Suprapubic skin (tissue), 4 donors: Measurements from ENCODE around the gene OR11A1. TPM values are rescaled to one million over a fixed set of nuclear protein-coding genes. Genes with fewer than 3 reads are reported as not detected.

Source experiments
- DNase-seq, 2 donors: peaks; one replicate each; pipeline ENCODE4 v3.0.0-alpha.2; 2019; ENCODE audit warnings: low spot score in 2 of 2
- H3K27ac ChIP-seq: fragments of 200-600 bp; sonication (generic); one replicate; pipeline ENCODE4 v1.5.1; 2019
- H3K27me3 ChIP-seq: fragments of 200-600 bp; sonication (generic); one replicate; pipeline ENCODE4 v1.5.1; 2019
- H3K36me3 ChIP-seq: fragments of 200-600 bp; sonication (generic); one replicate; pipeline ENCODE4 v1.5.1; 2019
- H3K4me1 ChIP-seq: fragments of 200-600 bp; sonication (generic); one replicate; pipeline ENCODE4 v1.5.1; 2019
- H3K4me3 ChIP-seq: fragments of 200-600 bp; sonication (generic); one replicate; pipeline ENCODE4 v1.5.1; 2019; ENCODE audit warnings: mild to moderate bottlenecking
- H3K9me3 ChIP-seq: fragments of 200-600 bp; sonication (generic); one replicate; pipeline ENCODE4 v1.5.1; 2019
- EP300 ChIP-seq: sonication (generic); formaldehyde crosslinking; IDR thresholded peaks from one replicate; pipeline ENCODE4 v1.6.1; 2017; ENCODE audit warnings: antibody characterized with exemption
- POLR2A ChIP-seq, 2 donors: fragments of 450-650 bp; IDR thresholded peaks; one replicate each; pipeline ENCODE4 v1.6.1; 2017; ENCODE audit warnings: antibody characterized with exemption in 2 of 2, mild to moderate bottlenecking in 2 of 2, moderate library complexity in 2 of 2
- POLR2AphosphoS5 ChIP-seq, 3 donors: sonication (generic); formaldehyde crosslinking; IDR thresholded peaks; one replicate each; pipeline ENCODE4 v1.6.1; 2017; ENCODE audit warnings: antibody characterized with exemption in 3 of 3
- WGBS: methylation state at CpG from one replicate; pipeline ENCODE4 v1.1.5; 2018; 5-methylcytosine and 5-hydroxymethylcytosine counted together
- total RNA-seq, 4 donors: library from RNA; depleted of rRNA; stranded (reverse); fragments of >200 nt; gene quantifications; one replicate each; pipeline ENCODE4 v1.1.0, GENCODE V29; 2016
- TF ChIP-seq, protein P1 (sequence below), 2 donors: fragments of 200-600 bp in 1 of 2; fragments of 450-650 bp in 1 of 2; sonication (generic) in 1 of 2; IDR thresholded peaks; one replicate each; pipeline ENCODE4 v1.5.1; 2016 to 2019; ENCODE audit warnings: antibody characterized with exemption in 2 of 2, mild to moderate bottlenecking in 1 of 2, moderate library complexity in 1 of 2

The OR11A1 gene
- total RNA-seq, 4 donors from 2014 or later = not detected

- Histone ChIP-seq H3K4me3 (no peak overlapping the region), H3K36me3 (no peaks in the 10 kb centered on the region), H3K27me3 (peaks cover 6% of the 10 kb centered on the region), H3K27ac (no peak overlapping the region), H3K9me3 (no peaks in the 10 kb centered on the region), H3K4me1 (no peaks in the 10 kb centered on the region)
- 72% methylated on average over 4 of the region's 4 CpGs for WGBS
- DNase-seq = no peak
- TF ChIP-seq POLR2A (IDR thresholded peaks at IDR 0.05) (no peak), EP300 (no peak)
These were observed 38.7 kb upstream of the OR11A1 start for GRCh38 chr6:29495571-29495970.

DNA sequence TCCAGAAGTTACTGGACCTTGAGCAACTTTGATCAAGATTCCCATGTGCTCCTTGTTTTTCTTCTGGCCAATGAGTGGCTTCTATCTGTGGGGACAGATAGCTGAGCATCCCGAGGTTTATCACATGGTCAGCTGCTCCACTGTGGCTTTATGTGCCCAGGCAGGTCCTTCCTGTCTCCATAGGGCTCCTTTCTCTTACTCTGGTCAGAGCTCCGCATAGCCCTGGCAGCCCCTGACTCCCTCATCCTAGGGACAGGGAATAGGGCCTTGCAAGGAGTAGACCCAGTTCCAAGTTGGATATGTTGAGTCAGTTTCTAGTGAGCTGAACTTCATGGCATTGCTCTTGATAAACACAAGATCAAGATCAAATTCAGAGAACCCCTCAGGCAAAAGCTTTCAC is 37.3 kb upstream of the OR11A1 start:
- Histone ChIP-seq H3K27ac (no peak overlapping the region), H3K4me3 (no peak overlapping the region), H3K27me3 (no peaks in the 10 kb centered on the region), H3K36me3 (no peaks in the 10 kb centered on the region), H3K4me1 (no peaks in the 10 kb centered on the region), H3K9me3 (no peaks in the 10 kb centered on the region)
- no peak for TF ChIP-seq POLR2A (IDR thresholded peaks at IDR 0.05)
- TF ChIP-seq POLR2AphosphoS5 (IDR thresholded peaks at IDR 0.05) = no peak
- TF ChIP-seq EP300 = no peak
- TF ChIP-seq, protein P1, sequence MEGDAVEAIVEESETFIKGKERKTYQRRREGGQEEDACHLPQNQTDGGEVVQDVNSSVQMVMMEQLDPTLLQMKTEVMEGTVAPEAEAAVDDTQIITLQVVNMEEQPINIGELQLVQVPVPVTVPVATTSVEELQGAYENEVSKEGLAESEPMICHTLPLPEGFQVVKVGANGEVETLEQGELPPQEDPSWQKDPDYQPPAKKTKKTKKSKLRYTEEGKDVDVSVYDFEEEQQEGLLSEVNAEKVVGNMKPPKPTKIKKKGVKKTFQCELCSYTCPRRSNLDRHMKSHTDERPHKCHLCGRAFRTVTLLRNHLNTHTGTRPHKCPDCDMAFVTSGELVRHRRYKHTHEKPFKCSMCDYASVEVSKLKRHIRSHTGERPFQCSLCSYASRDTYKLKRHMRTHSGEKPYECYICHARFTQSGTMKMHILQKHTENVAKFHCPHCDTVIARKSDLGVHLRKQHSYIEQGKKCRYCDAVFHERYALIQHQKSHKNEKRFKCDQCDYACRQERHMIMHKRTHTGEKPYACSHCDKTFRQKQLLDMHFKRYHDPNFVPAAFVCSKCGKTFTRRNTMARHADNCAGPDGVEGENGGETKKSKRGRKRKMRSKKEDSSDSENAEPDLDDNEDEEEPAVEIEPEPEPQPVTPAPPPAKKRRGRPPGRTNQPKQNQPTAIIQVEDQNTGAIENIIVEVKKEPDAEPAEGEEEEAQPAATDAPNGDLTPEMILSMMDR (IDR thresholded peaks at IDR 0.05) = no peak
- WGBS = 88% methylated on average over 1 of the region's 2 CpGs
- no peak for DNase-seq

- Histone ChIP-seq H3K27ac (no peak overlapping the region), H3K9me3 (no peaks in the 10 kb centered on the region), H3K27me3 (no peaks in the 10 kb centered on the region), H3K4me1 (no peaks in the 10 kb centered on the region), H3K4me3 (no peak overlapping the region), H3K36me3 (no peaks in the 10 kb centered on the region)
- DNase-seq = no peak
- 66% methylated on average over 2 of the region's 2 CpGs for WGBS
- TF ChIP-seq POLR2A (IDR thresholded peaks at IDR 0.05) (no peak), EP300 (no peak), POLR2AphosphoS5 (IDR thresholded peaks at IDR 0.05) (no peak)
- TF ChIP-seq, protein P1 (IDR thresholded peaks at IDR 0.05) = no peak
These were observed 36.4 kb upstream of the OR11A1 start for GRCh38 chr6:29493261-29493660.

DNA sequence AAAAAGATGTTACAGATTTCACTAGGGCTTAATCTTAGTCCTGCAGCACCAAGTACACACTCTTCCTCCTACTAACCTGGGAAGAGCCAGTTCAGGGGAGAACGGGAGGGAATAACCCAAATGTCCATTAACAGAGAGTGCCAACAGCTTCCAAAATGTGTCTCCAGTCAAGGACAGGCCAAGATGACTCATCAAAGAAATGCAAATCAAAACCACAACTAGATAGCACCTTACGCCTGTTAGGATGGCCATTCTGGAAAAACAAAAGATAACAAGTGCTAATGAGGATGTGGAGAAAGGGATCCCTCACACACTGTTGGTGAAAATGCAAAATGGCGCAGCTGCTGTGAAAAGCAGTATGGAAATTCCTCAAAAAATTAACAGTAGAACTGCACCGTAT is 34.7 kb upstream of the OR11A1 start:
- H3K27me3 ChIP-seq = peaks cover 3% of the 10 kb centered on the region
- no peak for DNase-seq
- TF ChIP-seq, protein P1 (IDR thresholded peaks at IDR 0.05) = no peak
- TF ChIP-seq POLR2A (IDR thresholded peaks at IDR 0.05) (no peak), EP300 (no peak), POLR2AphosphoS5 (IDR thresholded peaks at IDR 0.05) (no peak)
- H3K4me3 ChIP-seq = no peak overlapping the region
- no peak overlapping the region for H3K27ac ChIP-seq
- no peaks in the 10 kb centered on the region for H3K9me3 ChIP-seq
- no peaks in the 10 kb centered on the region for H3K4me1 ChIP-seq
- WGBS = 88% methylated on average over 4 of the region's 4 CpGs
- no peaks in the 10 kb centered on the region for H3K36me3 ChIP-seq

DNA sequence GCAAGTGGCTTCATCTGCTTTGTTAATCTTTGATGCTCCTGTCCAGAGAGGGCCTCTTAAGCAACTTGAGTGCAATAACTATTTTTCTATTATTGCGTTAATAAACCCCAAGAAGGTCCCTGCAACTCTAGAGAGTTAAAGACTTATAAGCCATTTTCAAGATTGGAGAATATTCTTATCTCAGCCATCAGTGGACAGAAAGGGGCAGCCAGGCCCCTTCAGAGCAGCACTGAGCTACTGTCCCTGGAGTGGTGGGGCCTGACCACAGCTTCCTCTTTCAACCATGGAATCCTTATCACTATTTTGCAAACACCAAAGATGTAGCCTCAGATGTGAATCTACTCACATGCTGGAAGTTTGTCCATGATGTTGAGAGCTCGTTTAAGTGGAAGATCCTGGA is 33.7 kb upstream of the OR11A1 start:
- no peaks in the 10 kb centered on the region for H3K36me3 ChIP-seq
- H3K27ac ChIP-seq = no peak overlapping the region
- H3K4me3 ChIP-seq = no peak overlapping the region
- 82% methylated on average over 2 of the region's 2 CpGs for WGBS
- TF ChIP-seq EP300 (no peak), POLR2AphosphoS5 (IDR thresholded peaks at IDR 0.05) (no peak), POLR2A (IDR thresholded peaks at IDR 0.05) (no peak)
- TF ChIP-seq, protein P1 (IDR thresholded peaks at IDR 0.05) = no peak
- DNase-seq = no peak
- no peaks in the 10 kb centered on the region for H3K9me3 ChIP-seq
- H3K27me3 ChIP-seq = peaks cover 3% of the 10 kb centered on the region
- H3K4me1 ChIP-seq = no peaks in the 10 kb centered on the region

DNA sequence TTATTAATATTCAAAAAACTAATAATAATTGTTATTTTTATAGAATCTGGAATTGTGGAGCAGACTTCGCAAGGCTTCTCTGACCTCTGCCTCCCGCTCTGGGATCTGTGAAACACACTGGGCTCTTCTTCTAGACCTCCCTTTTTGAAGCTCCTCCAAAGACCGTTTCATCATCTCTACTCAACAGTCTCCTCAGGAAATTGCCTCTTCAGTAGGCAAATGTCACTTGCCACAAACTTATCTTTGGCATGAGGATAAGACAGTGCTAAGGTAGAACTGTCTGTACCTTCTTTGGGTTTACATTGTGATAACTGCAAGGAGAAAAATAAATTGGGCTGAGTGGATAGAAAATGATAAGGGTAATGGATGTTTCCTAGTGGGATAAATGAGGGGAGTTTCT is 33.2 kb upstream of the OR11A1 start:
- H3K4me3 ChIP-seq = no peak overlapping the region
- H3K27ac ChIP-seq = no peak overlapping the region
- 83% methylated on average over 3 of the region's 3 CpGs for WGBS
- H3K9me3 ChIP-seq = no peaks in the 10 kb centered on the region
- no peaks in the 10 kb centered on the region for H3K36me3 ChIP-seq
- no peak for DNase-seq
- peaks cover 3% of the 10 kb centered on the region for H3K27me3 ChIP-seq
- no peak for TF ChIP-seq EP300
- no peak for TF ChIP-seq POLR2A (IDR thresholded peaks at IDR 0.05)
- TF ChIP-seq, protein P1 (IDR thresholded peaks at IDR 0.05) = no peak
- no peak for TF ChIP-seq POLR2AphosphoS5 (IDR thresholded peaks at IDR 0.05)
- no peaks in the 10 kb centered on the region for H3K4me1 ChIP-seq
